Measurements from ENCODE around the gene GPAM.
"Not testable (repeated sequence)": the region's sequence is repeated elsewhere in the genome, so short reads cannot be mapped to it uniquely, and the experiment has no call there.

Gene GPAM

GRCh38 chr10:112126172-112126571 is 57.4 kb downstream of the GPAM start:
- no peak for DNase-seq

DNA sequence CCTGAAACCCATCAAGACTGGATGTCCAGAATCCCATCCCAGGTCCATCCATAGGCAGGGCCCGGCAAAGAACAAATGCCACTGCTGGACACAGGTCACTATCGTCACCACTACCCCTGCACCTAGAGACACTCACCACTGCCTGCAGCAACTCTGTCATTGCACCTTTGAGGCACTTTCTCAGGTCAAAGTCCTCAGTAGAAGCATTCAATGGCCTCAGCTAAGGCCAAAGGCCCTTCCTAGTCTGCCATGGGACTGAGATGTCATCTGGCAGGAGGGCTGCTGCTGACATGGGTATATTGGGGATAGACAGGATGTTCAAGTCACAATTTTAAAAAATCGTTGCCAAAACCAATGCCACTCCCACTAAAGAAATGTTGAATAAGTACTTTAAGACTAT is 58.7 kb downstream of the GPAM start:
- DNase-seq: no peak

DNA sequence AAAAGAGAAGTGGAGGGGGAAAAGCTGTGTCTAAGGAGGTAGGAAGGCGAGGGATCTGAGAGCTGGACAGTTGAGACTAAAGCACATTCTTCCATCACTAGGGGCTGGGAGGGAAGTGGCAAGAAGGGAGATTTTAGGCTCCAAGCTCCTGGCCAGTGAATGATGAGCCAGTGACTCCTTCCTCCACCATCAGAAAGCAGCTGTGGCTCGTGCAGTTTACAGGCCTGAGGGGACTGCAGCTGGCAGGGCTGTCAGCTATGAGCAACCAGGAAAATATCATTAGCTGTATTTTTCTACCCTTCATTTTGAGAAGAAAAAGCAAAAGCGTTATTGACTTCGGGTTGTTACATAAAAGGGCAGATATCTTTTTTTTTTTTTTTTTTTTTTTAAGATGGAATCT is 60.7 kb downstream of the GPAM start:
- DNase-seq: no peak

GRCh38 chr10:112120491-112120890 is 63.1 kb downstream of the GPAM start:
- no peak for DNase-seq

DNA sequence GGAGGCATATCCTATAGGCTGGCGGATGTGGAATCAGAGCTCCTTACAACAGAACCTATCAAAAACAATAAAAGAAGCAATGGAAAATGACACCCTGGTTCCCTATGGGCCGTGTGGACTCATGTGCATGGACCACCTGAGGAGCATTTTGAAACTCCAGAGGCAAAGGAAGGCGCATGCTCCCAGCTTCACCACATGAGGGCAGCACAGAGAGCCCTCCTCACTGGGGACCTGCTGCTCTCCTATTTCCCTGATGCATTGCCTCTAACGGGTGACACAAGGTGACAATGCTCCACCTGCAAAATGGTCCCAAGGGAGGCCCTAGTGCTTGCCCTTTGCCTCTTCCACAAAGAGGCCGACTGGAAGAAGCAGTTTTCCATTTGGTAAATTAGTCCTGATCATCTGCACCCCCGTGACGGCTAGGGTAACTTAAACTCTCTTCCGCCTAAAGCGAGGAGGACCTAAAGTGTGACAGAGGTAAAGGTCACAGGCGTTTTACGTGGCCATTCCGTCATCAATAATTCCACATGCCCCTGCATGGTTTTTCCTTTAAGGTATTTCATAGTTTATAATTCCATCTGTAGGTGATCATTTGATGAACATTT is 67.7 kb downstream of the GPAM start:
- peak; percentile 2 to 32 for DNase-seq

DNA sequence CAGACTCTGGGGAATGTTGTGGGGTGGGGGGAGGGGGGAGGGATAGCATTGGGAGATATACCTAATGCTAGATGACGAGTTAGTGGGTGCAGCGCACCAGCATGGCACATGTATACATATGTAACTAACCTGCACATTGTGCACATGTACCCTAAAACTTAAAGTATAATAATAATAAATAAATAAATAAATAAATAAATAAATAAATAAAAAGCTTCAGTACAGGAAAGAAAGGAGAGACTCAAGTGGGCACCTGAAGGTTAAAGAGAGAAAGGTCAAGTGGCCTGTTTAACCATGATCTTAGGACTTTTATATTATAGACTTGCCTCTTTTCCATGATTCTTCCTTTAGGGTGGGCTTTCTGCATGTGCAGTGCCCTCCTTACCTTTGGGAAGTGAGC is 73.8 kb downstream of the GPAM start:
- DNase-seq: not testable (repeated sequence)

All from AML-193 (cell line).